ENCODE data around the gene PRTFDC1. TPM values are rescaled to one million over a fixed set of nuclear protein-coding genes. Genes with fewer than 3 reads are reported as not detected.

PRTFDC1 gene
- total and polyA plus RNA-seq, 8 donors: 1.2 to 21.6 (median 12.4) TPM; not detected in 1

DNA sequence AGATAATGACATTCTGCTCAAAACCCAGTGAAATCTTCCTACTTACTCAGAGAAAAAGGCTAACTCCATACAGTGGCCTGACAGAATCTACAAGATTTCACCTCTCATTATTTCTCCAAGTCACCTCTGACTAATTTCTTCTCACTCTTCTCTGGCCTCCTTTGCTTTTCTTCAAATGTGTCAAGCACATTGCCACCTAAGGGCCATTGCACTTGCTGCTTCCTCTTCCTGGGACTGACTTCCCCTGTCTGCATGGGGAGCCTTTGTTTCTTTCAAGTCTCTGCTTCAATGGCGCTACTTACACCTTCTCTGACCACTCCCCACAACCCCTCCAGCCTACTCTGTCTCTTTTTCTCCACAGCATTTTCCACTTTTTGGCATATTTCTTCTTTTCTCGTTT, 36.0 kb downstream of the PRTFDC1 start:
- WGBS, 5 donors: 88 to 93% (median 91%) methylated on average over 2 of the region's 2 CpGs
- Histone ChIP-seq H3K9me3 (no peaks in the 10 kb centered on the region), H3K4me3 (no peak overlapping the region), H3K27me3 (no peaks in the 10 kb centered on the region), H3K36me3 (no peaks in the 10 kb centered on the region), H3K27ac (no peak overlapping the region), H3K4me1 (peaks cover 0 to 18% (median 4%) of the 10 kb centered on the region in 4 donors)
- TF ChIP-seq POLR2AphosphoS5 (IDR thresholded peaks at IDR 0.05): no peak
- no peak for TF ChIP-seq POLR2A (IDR thresholded peaks at IDR 0.05)
- TF ChIP-seq CTCF (IDR thresholded peaks at IDR 0.05): no peak
- TF ChIP-seq EP300 (IDR thresholded peaks at IDR 0.05): no peak
- DNase-seq: no peak
- intact Hi-C loops (cut with DNase I; ENCODE audit: low total_unique reads): no loop called here

DNA sequence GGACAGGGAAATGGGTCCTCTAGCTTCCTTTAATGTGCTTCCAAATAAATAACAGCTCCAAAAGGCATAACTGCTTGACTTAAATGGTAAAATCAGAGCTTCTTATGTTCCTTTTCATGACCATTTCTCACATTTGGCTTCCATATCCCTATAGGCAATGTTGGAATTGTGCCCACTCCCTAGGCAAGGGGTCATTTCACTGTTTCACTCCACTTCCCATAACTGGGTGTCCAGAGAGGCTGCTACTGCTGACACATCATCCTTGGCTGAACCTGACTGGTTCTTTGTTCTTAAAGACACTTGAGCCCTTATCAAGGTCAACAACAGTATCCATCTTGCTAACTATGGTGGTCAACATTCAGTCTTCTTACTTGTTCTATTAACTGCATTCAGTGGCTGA, 37.1 kb downstream of the PRTFDC1 start:
- intact Hi-C loops (cut with DNase I; ENCODE audit: low total_unique reads): no loop called here
- DNase-seq: no peak
- TF ChIP-seq POLR2AphosphoS5 (IDR thresholded peaks at IDR 0.05): no peak
- no peak for TF ChIP-seq CTCF (IDR thresholded peaks at IDR 0.05)
- no peak for TF ChIP-seq EP300 (IDR thresholded peaks at IDR 0.05)
- no peak for TF ChIP-seq POLR2A (IDR thresholded peaks at IDR 0.05)
- Histone ChIP-seq H3K27ac (no peak overlapping the region), H3K4me1 (peaks cover 0 to 13% (median 4%) of the 10 kb centered on the region in 4 donors), H3K36me3 (no peaks in the 10 kb centered on the region), H3K27me3 (no peaks in the 10 kb centered on the region), H3K4me3 (no peak overlapping the region), H3K9me3 (no peaks in the 10 kb centered on the region)

DNA sequence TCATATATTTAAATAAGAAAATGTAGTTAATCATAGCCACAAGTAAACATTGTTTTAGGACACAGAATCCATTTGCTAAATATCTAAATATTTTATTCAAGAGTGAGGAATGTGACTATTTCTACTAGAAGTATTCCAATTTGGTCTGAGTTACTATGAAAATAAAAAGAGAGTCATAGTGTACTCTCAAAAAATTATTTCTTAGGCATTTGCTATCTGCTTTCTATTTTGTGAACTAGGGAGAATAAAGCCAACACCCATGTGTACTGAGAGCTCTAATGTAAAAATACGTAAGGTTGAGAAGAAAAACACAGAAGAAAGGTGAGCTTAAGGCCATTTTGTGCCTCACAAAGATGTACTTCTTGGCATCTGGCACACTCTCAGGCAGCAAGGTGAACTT, 38.3 kb downstream of the PRTFDC1 start:
- H3K9me3 ChIP-seq: no peaks in the 10 kb centered on the region
- 42 to 71% (median 45%) methylated on average over 1 of the region's 1 CpG for WGBS, 5 donors
- no peaks in the 10 kb centered on the region for H3K36me3 ChIP-seq
- peaks cover 0 to 13% (median 4%) of the 10 kb centered on the region in 4 donors for H3K4me1 ChIP-seq
- H3K27ac ChIP-seq: peak overlapping the region in 1 of 5 donors; percentile 15
- no peak for DNase-seq
- TF ChIP-seq CTCF (IDR thresholded peaks at IDR 0.05) (no peak), POLR2A (IDR thresholded peaks at IDR 0.05) (no peak), EP300 (IDR thresholded peaks at IDR 0.05) (no peak), POLR2AphosphoS5 (IDR thresholded peaks at IDR 0.05) (no peak)
- intact Hi-C loops (cut with DNase I; ENCODE audit: low total_unique reads): no loop called here
- H3K27me3 ChIP-seq: no peaks in the 10 kb centered on the region
- no peak overlapping the region for H3K4me3 ChIP-seq

DNA sequence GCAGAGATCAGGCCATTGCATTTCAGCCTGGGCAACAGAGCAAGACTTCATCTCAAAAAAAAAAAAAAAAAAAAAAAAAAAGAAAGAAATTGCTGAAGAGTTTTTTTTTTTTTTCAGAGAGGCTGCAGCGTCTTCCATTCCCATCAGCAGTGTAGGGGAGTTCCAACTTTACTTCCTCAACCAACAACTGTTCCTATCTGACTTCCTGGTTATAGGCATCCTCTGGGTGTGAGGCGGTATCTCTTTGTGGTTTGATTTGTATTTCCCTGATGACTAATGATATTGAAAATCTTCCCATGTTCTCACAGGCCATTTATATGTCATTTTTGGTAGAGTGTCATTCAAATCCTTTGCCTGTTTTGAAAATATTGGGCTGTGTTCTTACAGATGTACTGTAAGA, 40.2 kb downstream of the PRTFDC1 start:
- 26 to 41% (median 34%) methylated on average over 2 of the region's 2 CpGs for WGBS, 5 donors
- intact Hi-C loops (cut with DNase I; ENCODE audit: low total_unique reads): no loop called here

DNA sequence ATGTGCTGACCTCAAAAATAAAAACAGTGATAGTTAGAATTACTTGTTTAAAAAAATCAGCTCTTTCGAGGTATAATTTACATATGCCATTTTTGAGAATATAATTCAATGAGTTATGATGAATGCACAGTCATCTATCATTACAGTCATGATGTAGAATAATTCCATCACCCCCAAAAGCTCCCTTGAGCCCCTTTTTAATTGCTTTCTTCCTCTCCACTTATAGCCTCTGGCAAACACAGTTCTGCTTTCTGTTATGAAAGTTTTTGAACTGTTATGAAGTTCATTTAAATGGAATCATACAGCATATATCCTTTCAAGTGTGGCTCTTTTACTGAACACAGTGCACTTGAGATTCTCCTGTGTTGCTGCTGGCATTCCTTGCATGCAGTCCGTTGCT, 41.4 kb downstream of the PRTFDC1 start:
- TF ChIP-seq EP300 (IDR thresholded peaks at IDR 0.05) (no peak), POLR2A (IDR thresholded peaks at IDR 0.05) (no peak), POLR2AphosphoS5 (IDR thresholded peaks at IDR 0.05) (no peak)
- Histone ChIP-seq H3K4me3 (no peak overlapping the region), H3K27me3 (no peaks in the 10 kb centered on the region), H3K9me3 (no peaks in the 10 kb centered on the region), H3K36me3 (no peaks in the 10 kb centered on the region), H3K4me1 (peaks cover 0 to 13% (median 4%) of the 10 kb centered on the region in 4 donors), H3K27ac (no peak overlapping the region)
- intact Hi-C loops (cut with DNase I; ENCODE audit: low total_unique reads): no loop called here
- WGBS, 5 donors: 87 to 98% (median 93%) methylated on average over 2 of the region's 2 CpGs
- no peak for DNase-seq

More for the DNA sequence above, 40.2 kb downstream of the PRTFDC1 start:
- DNase-seq: peak in 1 of 2 donors; percentile 35
- TF ChIP-seq POLR2AphosphoS5 (IDR thresholded peaks at IDR 0.05): peak in 2 of 3 donors; percentile 41 to 64
- TF ChIP-seq POLR2A (IDR thresholded peaks at IDR 0.05): no peak
- H3K9me3 ChIP-seq: no peaks in the 10 kb centered on the region
- H3K27ac ChIP-seq: no peak overlapping the region
- no peaks in the 10 kb centered on the region for H3K36me3 ChIP-seq
- peaks cover 0 to 13% (median 4%) of the 10 kb centered on the region in 4 donors for H3K4me1 ChIP-seq
- no peak overlapping the region for H3K4me3 ChIP-seq
- no peaks in the 10 kb centered on the region for H3K27me3 ChIP-seq
